K562 (cell line): ENCODE results near the gene SOCS3. TPM values are rescaled to one million over a fixed set of nuclear protein-coding genes. Genes with fewer than 3 reads are reported as not detected.
A peak's percentile ranks its signal among the peaks of the same experiment; 100 is the strongest.

Experiments used
- BMI1 ChIP-seq: fragments of 150-350 bp; IDR thresholded peaks from 2 replicates; pipeline ENCODE4 v1.6.1; 2014; ENCODE audit warnings: low read length
- CBX3 ChIP-seq, 2 experiments: IDR thresholded peaks; 1 replicate in 1 of 2; 2 replicates in 1 of 2; pipeline ENCODE4 v1.6.1; 2012; ENCODE audit warnings: inconsistent platforms in 2 of 2, low read length in 2 of 2, borderline replicate concordance in 1 of 2, control low read depth in 1 of 2
- CHCHD3 ChIP-seq: fragments of 250-450 bp; sonication (Bioruptor Pico); IDR thresholded peaks from 2 replicates; pipeline ENCODE4 v2.1.2; 2022; ENCODE audit warnings: mild to moderate bottlenecking
- COPS2 ChIP-seq: fragments of 450-650 bp; conservative IDR thresholded peaks from 2 replicates; pipeline ENCODE4 v1.6.1; 2016; ENCODE audit warnings: mild to moderate bottlenecking, moderate library complexity
- CSDE1 ChIP-seq, 2 experiments: fragments of 450-650 bp; IDR thresholded peaks; 2 replicates each; pipeline ENCODE4 v1.6.1; 2016; ENCODE audit warnings: mild to moderate bottlenecking in 1 of 2
- FOSL1 ChIP-seq: fragments of 200-800 bp; sonication (Bioruptor generic); conservative IDR thresholded peaks from 2 replicates; pipeline ENCODE4 v1.6.1; 2016; ENCODE audit warnings: missing genetic modification characterization, missing compliant biosample characterization
- GTF2A2 ChIP-seq: IDR thresholded peaks from 2 replicates; pipeline ENCODE4 v1.6.1; 2016; ENCODE audit warnings: mild to moderate bottlenecking, missing genetic modification characterization, missing compliant biosample characterization
- HDAC8 ChIP-seq: fragments of 450-650 bp; IDR thresholded peaks from 2 replicates; pipeline ENCODE4 v1.6.1; 2016; ENCODE audit warnings: mild to moderate bottlenecking, missing genetic modification characterization, moderate library complexity, missing compliant biosample characterization
- HNRNPLL ChIP-seq: fragments of 200-400 bp; formaldehyde crosslinking; IDR thresholded peaks from 2 replicates; pipeline ENCODE4 v1.6.1; 2017; ENCODE audit warnings: low read length, low read depth, mild to moderate bottlenecking; ENCODE audit not compliant: poor library complexity, severe bottlenecking
- HNRNPUL1 ChIP-seq: fragments of 200-400 bp; formaldehyde crosslinking; IDR thresholded peaks from 2 replicates; pipeline ENCODE4 v1.6.1; 2017; ENCODE audit warnings: low read length
- KDM1A ChIP-seq, 2 experiments: fragments of 450-650 bp; IDR thresholded peaks; 2 replicates each; pipeline ENCODE4 v1.6.1; 2016; ENCODE audit warnings: mild to moderate bottlenecking in 2 of 2
- MAFK ChIP-seq: IDR thresholded peaks from 2 replicates; pipeline ENCODE4 v1.6.1; 2011; ENCODE audit warnings: low read length, improper control_type of control experiment
- MYC ChIP-seq, 2 experiments: fragments of 250-450 bp in 1 of 2; sonication (Bioruptor Pico) in 1 of 2; IDR thresholded peaks; 2 replicates each; pipeline versions ENCODE4 v1.5.1 to v1.6.1; 2012 to 2021; ENCODE audit warnings: low read depth in 2 of 2, borderline replicate concordance in 1 of 2, improper control_type of control experiment in 1 of 2, low read length in 1 of 2, mild to moderate bottlenecking in 1 of 2, moderate library complexity in 1 of 2
- NCOR1 ChIP-seq: fragments of 450-650 bp; IDR thresholded peaks from 2 replicates; pipeline ENCODE4 v1.6.1; 2016; ENCODE audit warnings: mild to moderate bottlenecking, moderate library complexity
- PCBP2 ChIP-seq: fragments of 200-400 bp; formaldehyde crosslinking; IDR thresholded peaks from 2 replicates; pipeline ENCODE4 v1.6.1; 2018; ENCODE audit warnings: low read length, low read depth, mild to moderate bottlenecking, moderate library complexity; ENCODE audit not compliant: poor library complexity, severe bottlenecking
- POLR2H ChIP-seq: IDR thresholded peaks from 2 replicates; pipeline ENCODE4 v1.6.1; 2016; ENCODE audit warnings: missing genetic modification characterization, low read depth, mild to moderate bottlenecking, control low read depth, missing compliant biosample characterization, moderate library complexity
- PTTG1 ChIP-seq: fragments of 450-650 bp; IDR thresholded peaks from 2 replicates; pipeline ENCODE4 v1.6.1; 2016; ENCODE audit warnings: low read depth, mild to moderate bottlenecking, missing genetic modification characterization, missing compliant biosample characterization
- SMARCA4 ChIP-seq: fragments of 450-650 bp; IDR thresholded peaks from 2 replicates; pipeline ENCODE4 v1.6.1; 2016
- TAF9B ChIP-seq: fragments of 450-650 bp; IDR thresholded peaks from 2 replicates; pipeline ENCODE4 v1.6.1; 2018; ENCODE audit warnings: mild to moderate bottlenecking; ENCODE audit not compliant: partially characterized antibody
- TAL1 ChIP-seq: fragments of 450-650 bp; IDR thresholded peaks from 2 replicates; pipeline ENCODE4 v1.6.1; 2016; ENCODE audit warnings: mild to moderate bottlenecking
- ZFX ChIP-seq: sonication (generic); formaldehyde crosslinking; IDR thresholded peaks from 2 replicates; pipeline ENCODE4 v1.8.0; 2022; ENCODE audit warnings: mild to moderate bottlenecking, missing genetic modification reagents, moderate library complexity
- ZNF311 ChIP-seq: fragments of 250-450 bp; sonication (Bioruptor Pico); IDR thresholded peaks from 2 replicates; pipeline ENCODE4 v1.4.0; 2020; ENCODE audit warnings: mild to moderate bottlenecking, moderate library complexity
- ZNF436 ChIP-seq: fragments of 250-450, 450-650 bp; sonication (Bioruptor Pico); formaldehyde crosslinking; IDR thresholded peaks from 2 replicates; pipeline ENCODE4 v1.7.0; 2020; ENCODE audit warnings: mild to moderate bottlenecking
- ZNF785 ChIP-seq: fragments of 250-450 bp; sonication (Bioruptor Pico); IDR thresholded peaks from 2 replicates; pipeline ENCODE4 v1.4.0; 2020; ENCODE audit warnings: mild to moderate bottlenecking
- polyA plus RNA-seq, 8 experiments: library from polyadenylated mRNA; depleted of rRNA in 4 of 8; stranded (reverse) in 5 of 8; unstranded in 3 of 8; fragments of >200 nt; fragmentation: Nextera tagmentation in 2 of 8; fragmentation: Illumina TruSeq in 1 of 8; extraction: Ambion mirVana in 2 of 8; extraction: Trizol in 1 of 8; gene quantifications; 2 replicates each; pipeline versions ENCODE4 v1.2.1 to v1.2.3, GENCODE V29; 2011 to 2014; ENCODE audit warnings: inconsistent platforms in 1 of 8, missing spikeins in 1 of 8
- total RNA-seq, 7 experiments: library from RNA; depleted of rRNA in 6 of 7; stranded (reverse); fragments of >200 nt in 6 of 7; fragmentation: Illumina TruSeq in 2 of 7; extraction: Trizol in 2 of 7; gene quantifications; 2 replicates each; pipeline versions ENCODE4 v1.2.1 to v1.2.3, GENCODE V29; 2011 to 2021; ENCODE audit warnings: low replicate concordance in 1 of 7
- TF ChIP-seq, protein P1 (sequence below), 3 experiments: IDR thresholded peaks in 2 of 3; conservative IDR thresholded peaks in 1 of 3; 2 replicates each; pipeline ENCODE4 v1.5.1; 2011 to 2012; ENCODE audit warnings: low read length in 3 of 3, mild to moderate bottlenecking in 3 of 3, control low read depth in 2 of 3, improper control_type of control experiment in 1 of 3, inconsistent platforms in 1 of 3, low read depth in 1 of 3, mixed read lengths in 1 of 3, moderate library complexity in 1 of 3; ENCODE audit not compliant: insufficient read depth in 2 of 3
- TF ChIP-seq, protein P2 (sequence below): fragments of 450-650 bp; IDR thresholded peaks from 2 replicates; pipeline ENCODE4 v1.6.1; 2016; ENCODE audit warnings: mild to moderate bottlenecking

SOCS3 gene
- total and polyA plus RNA-seq, 9 of the 15 experiments (the other 6 are each of a cell fraction or from before 2014, with no cell fraction given), result 0.56 to 38.9 (median 13.7) TPM

DNA sequence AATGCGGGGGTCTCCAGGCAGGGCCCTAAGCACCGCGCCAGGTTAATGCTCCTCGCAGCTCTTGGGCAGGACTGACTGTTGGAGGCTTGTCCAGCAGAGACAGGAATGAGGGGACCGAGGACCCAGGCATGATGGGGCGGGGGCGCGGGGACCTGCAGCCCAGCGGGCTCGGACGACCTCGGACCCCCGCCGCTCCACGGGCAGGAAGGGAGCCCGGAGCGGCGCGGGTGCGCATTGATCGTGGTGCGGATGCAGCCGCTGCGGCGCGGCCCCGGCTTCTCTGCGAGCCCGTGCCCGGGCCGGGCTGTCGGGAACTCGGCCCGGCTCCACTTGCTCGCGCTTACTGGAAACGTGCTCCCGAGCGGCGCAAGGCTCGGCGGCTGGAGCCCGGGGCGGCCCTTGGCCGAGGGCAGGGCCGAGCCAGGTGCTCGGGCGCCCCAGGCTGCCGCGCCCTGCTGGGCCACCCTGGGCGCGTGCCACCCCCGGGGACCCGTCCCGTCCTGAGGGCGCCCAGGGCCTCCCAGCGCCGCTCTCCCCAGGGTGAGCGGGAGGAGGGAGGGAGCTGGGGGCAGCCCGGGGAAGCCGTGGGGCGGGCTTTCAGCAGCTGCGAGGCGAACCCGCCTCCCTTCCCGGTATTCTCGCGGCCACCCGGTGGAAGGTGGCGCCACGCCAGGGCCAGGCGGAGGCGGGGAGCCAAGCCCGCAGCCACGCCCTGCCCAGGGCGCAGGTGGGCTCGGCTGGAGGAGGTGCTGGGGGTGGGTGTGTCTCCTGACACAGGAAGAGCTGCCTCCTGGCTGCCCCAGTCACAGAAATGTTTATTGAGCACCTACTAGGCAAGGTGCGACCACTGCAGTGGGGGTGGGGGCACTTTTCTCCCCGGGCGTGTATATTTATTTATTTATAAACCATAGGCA is 45.9 kb downstream of the SOCS3 start (continued):
- TF ChIP-seq ZFX (CRISPR knock-in tag), result peak; percentile 72
- no peak for TF ChIP-seq ZNF311 (CRISPR knock-in tag)
- no peak for TF ChIP-seq HNRNPUL1
- no peak for TF ChIP-seq PTTG1 (tag)
- TF ChIP-seq HNRNPLL, result no peak
- TF ChIP-seq HDAC8 (tag), result 0 out of 2 replicates have a peak, but pooled peaks have one; percentile 61
- no peak for TF ChIP-seq MAFK
- no peak for TF ChIP-seq POLR2H
- TF ChIP-seq NCOR1, result 0 out of 2 replicates have a peak, but pooled peaks have one; percentile 18
- TF ChIP-seq ZNF436 (CRISPR knock-in tag), result no peak
- no peak for TF ChIP-seq SMARCA4
- TF ChIP-seq MYC (IDR thresholded peaks at IDR 0.05; ENCODE audit: low read depth, low read length), result peak; percentile 60; the same call in 1 of the 2 replicates
- TF ChIP-seq MYC (CRISPR knock-in tag; IDR thresholded peaks at IDR 0.05; ENCODE audit: borderline replicate concordance, low read depth), result no peak
- no peak for TF ChIP-seq CHCHD3
- TF ChIP-seq BMI1, result no peak
- peak in 1 of 2 experiments; percentile 53; a peak in 2 of 4 replicates for TF ChIP-seq KDM1A (IDR thresholded peaks at IDR 0.05)
- peak; percentile 52 for TF ChIP-seq TAF9B
- TF ChIP-seq PCBP2, result no peak
- TF ChIP-seq COPS2, result no peak
- TF ChIP-seq, protein P1, sequence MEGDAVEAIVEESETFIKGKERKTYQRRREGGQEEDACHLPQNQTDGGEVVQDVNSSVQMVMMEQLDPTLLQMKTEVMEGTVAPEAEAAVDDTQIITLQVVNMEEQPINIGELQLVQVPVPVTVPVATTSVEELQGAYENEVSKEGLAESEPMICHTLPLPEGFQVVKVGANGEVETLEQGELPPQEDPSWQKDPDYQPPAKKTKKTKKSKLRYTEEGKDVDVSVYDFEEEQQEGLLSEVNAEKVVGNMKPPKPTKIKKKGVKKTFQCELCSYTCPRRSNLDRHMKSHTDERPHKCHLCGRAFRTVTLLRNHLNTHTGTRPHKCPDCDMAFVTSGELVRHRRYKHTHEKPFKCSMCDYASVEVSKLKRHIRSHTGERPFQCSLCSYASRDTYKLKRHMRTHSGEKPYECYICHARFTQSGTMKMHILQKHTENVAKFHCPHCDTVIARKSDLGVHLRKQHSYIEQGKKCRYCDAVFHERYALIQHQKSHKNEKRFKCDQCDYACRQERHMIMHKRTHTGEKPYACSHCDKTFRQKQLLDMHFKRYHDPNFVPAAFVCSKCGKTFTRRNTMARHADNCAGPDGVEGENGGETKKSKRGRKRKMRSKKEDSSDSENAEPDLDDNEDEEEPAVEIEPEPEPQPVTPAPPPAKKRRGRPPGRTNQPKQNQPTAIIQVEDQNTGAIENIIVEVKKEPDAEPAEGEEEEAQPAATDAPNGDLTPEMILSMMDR (IDR thresholded peaks at IDR 0.05 in 2 of 3, conservative IDR thresholded peaks at IDR 0.05 in 1 of 3; ENCODE audit: insufficient read depth in 2 of 3, low read depth in 1 of 3, low read length in 3 of 3), result 0 out of 6 replicates have a peak, but pooled peaks of 1 of the 3 experiments have one; percentile 15
- no peak for TF ChIP-seq GTF2A2 (tag)
- TF ChIP-seq, protein P2, sequence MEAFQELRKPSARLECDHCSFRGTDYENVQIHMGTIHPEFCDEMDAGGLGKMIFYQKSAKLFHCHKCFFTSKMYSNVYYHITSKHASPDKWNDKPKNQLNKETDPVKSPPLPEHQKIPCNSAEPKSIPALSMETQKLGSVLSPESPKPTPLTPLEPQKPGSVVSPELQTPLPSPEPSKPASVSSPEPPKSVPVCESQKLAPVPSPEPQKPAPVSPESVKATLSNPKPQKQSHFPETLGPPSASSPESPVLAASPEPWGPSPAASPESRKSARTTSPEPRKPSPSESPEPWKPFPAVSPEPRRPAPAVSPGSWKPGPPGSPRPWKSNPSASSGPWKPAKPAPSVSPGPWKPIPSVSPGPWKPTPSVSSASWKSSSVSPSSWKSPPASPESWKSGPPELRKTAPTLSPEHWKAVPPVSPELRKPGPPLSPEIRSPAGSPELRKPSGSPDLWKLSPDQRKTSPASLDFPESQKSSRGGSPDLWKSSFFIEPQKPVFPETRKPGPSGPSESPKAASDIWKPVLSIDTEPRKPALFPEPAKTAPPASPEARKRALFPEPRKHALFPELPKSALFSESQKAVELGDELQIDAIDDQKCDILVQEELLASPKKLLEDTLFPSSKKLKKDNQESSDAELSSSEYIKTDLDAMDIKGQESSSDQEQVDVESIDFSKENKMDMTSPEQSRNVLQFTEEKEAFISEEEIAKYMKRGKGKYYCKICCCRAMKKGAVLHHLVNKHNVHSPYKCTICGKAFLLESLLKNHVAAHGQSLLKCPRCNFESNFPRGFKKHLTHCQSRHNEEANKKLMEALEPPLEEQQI, result no peak
- TF ChIP-seq CSDE1 (IDR thresholded peaks at IDR 0.05), result no peak
- TF ChIP-seq ZNF785 (CRISPR knock-in tag), result no peak
- no peak; a peak in 1 of 3 replicates for TF ChIP-seq CBX3 (IDR thresholded peaks at IDR 0.05; ENCODE audit: borderline replicate concordance in 1 of 2, low read length in 2 of 2)
- TF ChIP-seq FOSL1 (tag), result no peak
- TF ChIP-seq TAL1, result no peak
